H1 (cell line): Measurements from ENCODE around the gene SRRM3. TPM values are rescaled to one million over a fixed set of nuclear protein-coding genes. Genes with fewer than 3 reads are reported as not detected.

ENCODE experiments used
- CTCF ChIA-PET: fragments of 300-600 bp; sonication (Branson Sonifier 250); formaldehyde crosslinking; loops from one replicate; lab custom pipeline; 2021; ENCODE audit not compliant: partially characterized antibody; lab: Charles Lee
- POLR2A ChIA-PET: fragments of 300-600 bp; sonication (Branson Sonifier 250); formaldehyde crosslinking; loops from one replicate; lab custom pipeline; 2021; ENCODE audit warnings: inconsistent platforms; ENCODE audit not compliant: partially characterized antibody; lab: Charles Lee
- DNase-seq, 2 experiments: peaks; one replicate each; pipeline versions ENCODE4 v3.0.0 to v3.0.0-alpha.2; 2010 to 2022; ENCODE audit warnings: low spot score in 2 of 2, low read depth in 1 of 2, mixed read lengths in 1 of 2
- FAIRE-seq: peaks from 2 replicates; lab custom pipeline; 2011; peaks lifted over from hg19 to GRCh38; lab: Jason Lieb, UNC
- H2AFZ ChIP-seq: 2 replicates; pipeline ENCODE4 v1.8.1; 2012; ENCODE audit warnings: low read length, inconsistent platforms
- H2AK5ac ChIP-seq: 2 replicates; pipeline ENCODE4 v1.6.1; 2013; ENCODE audit warnings: low read depth, low read length
- H2BK120ac ChIP-seq: replicated peaks from 2 replicates; pipeline ENCODE3; 2013; ENCODE audit warnings: low read depth, low read length, inconsistent platforms
- H2BK12ac ChIP-seq: 2 replicates; pipeline ENCODE4 v1.6.1; 2013; ENCODE audit warnings: low read depth, low read length
- H2BK15ac ChIP-seq: 2 replicates; pipeline ENCODE4 v1.6.1; 2013; ENCODE audit warnings: low read length
- H2BK20ac ChIP-seq: 2 replicates; pipeline ENCODE4 v1.6.1; 2013; ENCODE audit warnings: low read length
- H2BK5ac ChIP-seq: 2 replicates; pipeline ENCODE4 v1.6.1; 2013; ENCODE audit warnings: low read depth, low read length
- H3K14ac ChIP-seq: 2 replicates; pipeline ENCODE4 v1.6.1; 2013; ENCODE audit warnings: inconsistent platforms; ENCODE audit not compliant: insufficient read length
- H3K18ac ChIP-seq: 2 replicates; pipeline ENCODE4 v1.6.1; 2013; ENCODE audit warnings: low read length; ENCODE audit errors: extremely low read depth
- H3K23ac ChIP-seq: 2 replicates; pipeline ENCODE4 v1.6.1; 2013; ENCODE audit warnings: inconsistent platforms; ENCODE audit not compliant: insufficient read length
- H3K23me2 ChIP-seq: 2 replicates; pipeline ENCODE4 v1.6.1; 2013; ENCODE audit warnings: low read depth, low read length
- H3K27ac ChIP-seq: 2 replicates; pipeline ENCODE4 v1.6.1; 2011; ENCODE audit warnings: low read depth, low read length, inconsistent platforms
- H3K27me3 ChIP-seq, 4 experiments: replicated peaks in 1 of 4; 1 replicate in 1 of 4; 2 replicates in 3 of 4; pipeline versions ENCODE4 v1.6.1 to v1.8.1; 2011 to 2013; ENCODE audit warnings: low read length in 3 of 4, mild to moderate bottlenecking in 3 of 4, inconsistent platforms in 2 of 4, mixed read lengths in 2 of 4, moderate library complexity in 1 of 4; ENCODE audit not compliant: control insufficient read depth in 3 of 4, insufficient read depth in 3 of 4; ENCODE audit errors: extremely low read depth in 1 of 4
- H3K36me3 ChIP-seq, 4 experiments: 2 replicates each; pipeline versions ENCODE4 v1.6.1 to v1.8.1; 2011 to 2013; ENCODE audit warnings: mild to moderate bottlenecking in 4 of 4, low read length in 3 of 4, moderate library complexity in 2 of 4, control low read depth in 1 of 4, inconsistent platforms in 1 of 4; ENCODE audit not compliant: insufficient read depth in 4 of 4, control insufficient read depth in 2 of 4
- H3K4ac ChIP-seq: replicated peaks from 2 replicates; pipeline ENCODE3; 2013; ENCODE audit warnings: low read length, low read depth, mixed read lengths, inconsistent platforms; ENCODE audit not compliant: insufficient read length
- H3K4me1 ChIP-seq, 4 experiments: replicated peaks in 1 of 4; 1 replicate in 1 of 4; 2 replicates in 3 of 4; pipeline versions ENCODE4 v1.6.1 to v1.8.1; 2011 to 2013; ENCODE audit warnings: low read length in 3 of 4, inconsistent platforms in 2 of 4, mixed read lengths in 1 of 4; ENCODE audit not compliant: insufficient read depth in 4 of 4, control insufficient read depth in 3 of 4
- H3K4me2 ChIP-seq, 2 experiments: 2 replicates each; pipeline versions ENCODE4 v1.6.1 to v1.8.1; 2011 to 2013; ENCODE audit warnings: low read depth in 2 of 2, low read length in 2 of 2, control low read depth in 1 of 2, inconsistent platforms in 1 of 2, mild to moderate bottlenecking in 1 of 2; ENCODE audit not compliant: insufficient read depth in 1 of 2
- H3K4me3 ChIP-seq, 4 experiments: fragments of 200-600, 300-600 bp in 1 of 4; sonication (generic), shearing (Covaris generic), sonication (Bioruptor Twin) in 1 of 4; 2 replicates each; pipeline versions ENCODE4 v1.5.1 to v1.8.1; 2011 to 2016; ENCODE audit warnings: low read length in 4 of 4, low read depth in 3 of 4, control low read depth in 2 of 4, inconsistent platforms in 2 of 4, mild to moderate bottlenecking in 2 of 4, mixed read lengths in 1 of 4, moderate library complexity in 1 of 4; ENCODE audit not compliant: insufficient read depth in 2 of 4; ENCODE audit errors: extremely low read depth in 1 of 4
- H3K56ac ChIP-seq: replicated peaks from 2 replicates; pipeline ENCODE3; 2013; ENCODE audit warnings: low read depth, mild to moderate bottlenecking, mixed read lengths, low read length, inconsistent platforms; ENCODE audit not compliant: insufficient read length
- H3K79me1 ChIP-seq: 2 replicates; pipeline ENCODE4 v1.6.1; 2013; ENCODE audit warnings: low read depth, low read length, control low read depth
- H3K79me2 ChIP-seq, 2 experiments: 2 replicates each; pipeline versions ENCODE4 v1.6.1 to v1.8.1; 2012 to 2013; ENCODE audit warnings: low read length in 2 of 2, mild to moderate bottlenecking in 2 of 2, inconsistent platforms in 1 of 2; ENCODE audit not compliant: insufficient read depth in 2 of 2, control insufficient read depth in 1 of 2
- H3K9ac ChIP-seq, 4 experiments: replicated peaks in 1 of 4; 1 replicate in 1 of 4; 2 replicates in 3 of 4; pipeline versions ENCODE4 v1.6.1 to v1.8.1; 2011 to 2013; ENCODE audit warnings: low read depth in 3 of 4, low read length in 3 of 4, control low read depth in 2 of 4, mild to moderate bottlenecking in 2 of 4, moderate library complexity in 2 of 4, inconsistent platforms in 1 of 4; ENCODE audit errors: extremely low read depth in 1 of 4
- H3K9me3 ChIP-seq, 2 experiments: 2 replicates each; pipeline versions ENCODE4 v1.6.1 to v1.8.1; 2012 to 2013; ENCODE audit warnings: mild to moderate bottlenecking in 2 of 2, moderate library complexity in 2 of 2, control low read depth in 1 of 2, inconsistent platforms in 1 of 2, low read depth in 1 of 2, low read length in 1 of 2, mixed read lengths in 1 of 2; ENCODE audit not compliant: insufficient read depth in 2 of 2
- H4K20me1 ChIP-seq, 2 experiments: replicated peaks in 1 of 2; 2 replicates each; pipeline versions ENCODE3 to v1.8.1; 2011 to 2013; ENCODE audit warnings: inconsistent platforms in 2 of 2, low read length in 2 of 2, mild to moderate bottlenecking in 1 of 2; ENCODE audit not compliant: insufficient read depth in 2 of 2, control insufficient read depth in 1 of 2
- H4K5ac ChIP-seq: 2 replicates; pipeline ENCODE4 v1.6.1; 2013; ENCODE audit warnings: low read length, low read depth, mixed read lengths, inconsistent platforms; ENCODE audit not compliant: insufficient read length
- H4K8ac ChIP-seq: 2 replicates; pipeline ENCODE4 v1.8.0; 2013; ENCODE audit warnings: mild to moderate bottlenecking, moderate library complexity, low read length, inconsistent platforms; ENCODE audit not compliant: insufficient read depth; ENCODE audit errors: extremely low read depth
- H4K91ac ChIP-seq: replicated peaks from 2 replicates; pipeline ENCODE3; 2013; ENCODE audit warnings: low read length, mixed read lengths, inconsistent platforms; ENCODE audit not compliant: insufficient read length
- BCL11A ChIP-seq, 2 experiments: IDR thresholded peaks; one replicate each; pipeline ENCODE4 v1.6.1; 2011; ENCODE audit warnings: low read depth in 2 of 2, low read length in 2 of 2, mild to moderate bottlenecking in 2 of 2
- CBX8 ChIP-seq: fragments of 300-800, 300-1000 bp; sonication (generic); IDR thresholded peaks from 2 replicates; pipeline ENCODE4 v1.7.1; 2016; ENCODE audit warnings: low read depth, low read length, borderline replicate concordance
- CHD1 ChIP-seq: IDR thresholded peaks from 2 replicates; pipeline ENCODE4 v1.6.1; 2012; ENCODE audit warnings: low read depth, low read length, improper control_type of control experiment
- CTBP2 ChIP-seq: IDR thresholded peaks from 2 replicates; pipeline ENCODE4 v1.7.0; 2011; ENCODE audit warnings: borderline replicate concordance, mild to moderate bottlenecking, moderate library complexity, mixed read lengths, low read length; ENCODE audit not compliant: insufficient read depth, insufficient read length
- KDM1A ChIP-seq: fragments of 200-600, 300-600 bp; sonication (generic); IDR thresholded peaks from 2 replicates; pipeline ENCODE4 v1.7.1; 2016; ENCODE audit warnings: mild to moderate bottlenecking, low read length, borderline replicate concordance
- POLR2A ChIP-seq, 2 experiments: IDR thresholded peaks; 1 replicate in 1 of 2; 2 replicates in 1 of 2; pipeline ENCODE4 v1.6.1; 2011; ENCODE audit warnings: low read depth in 2 of 2, low read length in 2 of 2, mild to moderate bottlenecking in 2 of 2; ENCODE audit errors: control extremely low read depth in 1 of 2
- RAD21 ChIP-seq, 2 experiments: IDR thresholded peaks in 1 of 2; conservative IDR thresholded peaks in 1 of 2; 2 replicates each; pipeline ENCODE4 v1.6.1; 2011; ENCODE audit warnings: low read depth in 2 of 2, low read length in 2 of 2, improper control_type of control experiment in 1 of 2, inconsistent platforms in 1 of 2, mild to moderate bottlenecking in 1 of 2, moderate library complexity in 1 of 2
- SIN3A ChIP-seq, 2 experiments: IDR thresholded peaks in 1 of 2; conservative IDR thresholded peaks in 1 of 2; 2 replicates each; pipeline ENCODE4 v1.6.1; 2011 to 2012; ENCODE audit warnings: low read length in 2 of 2, improper control_type of control experiment in 1 of 2, low read depth in 1 of 2, mild to moderate bottlenecking in 1 of 2
- SP2 ChIP-seq: IDR thresholded peaks from 2 replicates; pipeline ENCODE4 v1.6.1; 2012; ENCODE audit warnings: mild to moderate bottlenecking, low read length, inconsistent platforms
- SUZ12 ChIP-seq: fragments of 200-600 bp; sonication (generic); IDR thresholded peaks from 2 replicates; pipeline ENCODE4 v1.6.1; 2012; ENCODE audit warnings: mild to moderate bottlenecking, inconsistent platforms, low read length, moderate library complexity, mixed read lengths
- TAF7 ChIP-seq: optimal IDR thresholded peaks from 2 replicates; pipeline ENCODE3; 2011; ENCODE audit warnings: low read depth, mild to moderate bottlenecking, inconsistent platforms, low read length, moderate library complexity, borderline replicate concordance
- TEAD4 ChIP-seq: IDR thresholded peaks from 2 replicates; pipeline ENCODE4 v1.6.1; 2012; ENCODE audit warnings: low read depth, low read length, inconsistent platforms, mixed read lengths
- WGBS, 2 experiments: shearing (Covaris generic) in 1 of 2; methylation state at CpG; one replicate each; pipeline versions ENCODE4 v1.1.6 to v1.1.7; 2013 to 2015; ENCODE audit warnings: low lambda C conversion rate in 2 of 2, mixed read lengths in 2 of 2, inconsistent platforms in 1 of 2, low coverage in 1 of 2, missing lambda C conversion rate in 1 of 2; ENCODE audit not compliant: insufficient replicate concordance in 2 of 2, insufficient coverage in 1 of 2, insufficient read length in 1 of 2; ENCODE audit errors: extremely low coverage in 1 of 2, missing lambda C conversion rate in 1 of 2; 5-methylcytosine and 5-hydroxymethylcytosine counted together
- polyA plus RNA-seq, 7 experiments: library from polyadenylated mRNA; depleted of rRNA in 3 of 7; stranded (reverse) in 5 of 7; unstranded in 2 of 7; fragments of >200 nt in 5 of 7; fragments of 200-250 nt in 2 of 7; gene quantifications; 1 replicate in 5 of 7; 2 replicates in 1 of 7; 4 replicates in 1 of 7; pipeline versions ENCODE4 v1.2.1 to v1.2.3, GENCODE V29; 2011 to 2013; ENCODE audit warnings: missing spikeins in 2 of 7, mixed read lengths in 2 of 7
- total RNA-seq: library from RNA; stranded (reverse); fragmentation: NEBNext Ultra II Directional; extraction: Animal tissue kit (Norgen Biotek cat#: 25700); gene quantifications from 2 replicates; pipeline ENCODE4 v1.2.1, GENCODE V29; 2021
- TF ChIP-seq, protein P1 (sequence below): IDR thresholded peaks from 2 replicates; pipeline ENCODE4 v1.6.1; 2012; ENCODE audit warnings: inconsistent platforms

The SRRM3 gene
- total and polyA plus RNA-seq, 2 of the 8 experiments (the other 6 are each of a cell fraction or from before 2014, with no cell fraction given) = 10.4 to 17.4 TPM

DNA sequence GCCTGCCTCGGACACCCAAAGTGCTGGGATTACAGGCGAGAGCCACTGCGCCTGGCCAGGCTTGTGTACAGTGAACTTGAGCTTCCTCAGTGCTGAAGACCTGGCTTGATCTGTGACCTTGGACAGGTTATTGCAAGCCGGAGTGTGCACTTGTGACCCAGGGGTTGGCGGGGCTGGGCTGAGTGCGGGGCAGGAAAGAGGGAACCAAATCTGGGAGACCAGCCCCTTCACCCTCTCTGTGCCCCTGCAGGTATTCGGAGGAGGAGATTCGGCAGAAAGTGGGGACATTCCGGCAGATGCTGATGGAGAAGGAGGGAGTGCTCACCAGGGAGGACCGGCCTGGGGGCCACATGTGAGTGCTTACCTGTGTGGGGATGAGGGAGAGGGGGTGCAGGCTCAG, 46.2 kb downstream of the SRRM3 start:
- H3K4me2 ChIP-seq = no peak overlapping the region
- H3K9me3 ChIP-seq = 0 out of 4 replicates have a peak, but pooled peaks cover 0 to 2% of the 10 kb centered on the region in 2 experiments
- no peaks in the 10 kb centered on the region for H3K79me2 ChIP-seq
- FAIRE-seq (no peak), DNase-seq (no peak)
- H3K79me1 ChIP-seq = no peaks in the 10 kb centered on the region
- H3K14ac ChIP-seq = no peak overlapping the region
- WGBS, 2 experiments = 91% methylated on average over 9 of the region's 10 CpGs; no CpG with 5 or more reads in 1 of the 2 experiments
- no peak overlapping the region for H4K91ac ChIP-seq
- H4K20me1 ChIP-seq = no peaks in the 10 kb centered on the region
- no peak overlapping the region for H2BK120ac ChIP-seq
- no peak overlapping the region for H3K18ac ChIP-seq
- no peaks in the 10 kb centered on the region for H3K36me3 ChIP-seq
- no peak overlapping the region for H3K9ac ChIP-seq
- H4K5ac ChIP-seq = no peak overlapping the region
- no peak overlapping the region for H2BK12ac ChIP-seq
- H2BK15ac ChIP-seq = 0 out of 2 replicates have a peak overlapping the region, but pooled peaks have one; percentile 72
- H2AK5ac ChIP-seq = no peak overlapping the region
- H2BK20ac ChIP-seq = no peak overlapping the region
- no peak overlapping the region for H2BK5ac ChIP-seq
- H2AFZ ChIP-seq = no peak overlapping the region
- no peak overlapping the region for H3K23ac ChIP-seq
- H3K4ac ChIP-seq = no peak overlapping the region
- H4K8ac ChIP-seq = 0 out of 2 replicates have a peak overlapping the region, but pooled peaks have one; percentile 36
- ChIA-PET CTCF (interaction anchor here (1.1 to 1.8 kb wide), 4 partner anchors 10 to 55 kb away, joined by 3 to 5 read pairs (median 4); no protein-coding TSS in a partner anchor), POLR2A (interaction anchor here (1.0 kb wide), 1 partner anchor 71 kb away, joined by 3 read pairs; no protein-coding TSS in a partner anchor)
- no peak overlapping the region for H3K27ac ChIP-seq
- no peaks in the 10 kb centered on the region for H3K23me2 ChIP-seq
- H3K56ac ChIP-seq = no peak overlapping the region
- H3K4me1 ChIP-seq = peaks cover 1 to 6% (median 4%) of the 10 kb centered on the region in 4 experiments; a peak in 4 of 7 replicates
- no peaks in the 10 kb centered on the region for H3K27me3 ChIP-seq
- H3K4me3 ChIP-seq = no peak overlapping the region
- no peak for TF ChIP-seq SIN3A (conservative IDR thresholded peaks at IDR 0.05 in 1 of 2, IDR thresholded peaks at IDR 0.05 in 1 of 2; ENCODE audit: low read depth in 1 of 2, low read length in 2 of 2)
- no peak for TF ChIP-seq TAF7
- no peak for TF ChIP-seq SP2
- TF ChIP-seq CTBP2 = no peak
- no peak for TF ChIP-seq BCL11A (IDR thresholded peaks at IDR 0.05; ENCODE audit: low read depth in 2 of 2, low read length in 2 of 2)
- no peak for TF ChIP-seq CHD1
- no peak for TF ChIP-seq CBX8
- TF ChIP-seq KDM1A = no peak
- TF ChIP-seq RAD21 (IDR thresholded peaks at IDR 0.05 in 1 of 2, conservative IDR thresholded peaks at IDR 0.05 in 1 of 2; ENCODE audit: low read depth in 2 of 2, low read length in 2 of 2) = no peak
- TF ChIP-seq, protein P1, sequence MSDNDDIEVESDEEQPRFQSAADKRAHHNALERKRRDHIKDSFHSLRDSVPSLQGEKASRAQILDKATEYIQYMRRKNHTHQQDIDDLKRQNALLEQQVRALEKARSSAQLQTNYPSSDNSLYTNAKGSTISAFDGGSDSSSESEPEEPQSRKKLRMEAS = no peak
- no peak for TF ChIP-seq SUZ12
- no peak for TF ChIP-seq POLR2A (IDR thresholded peaks at IDR 0.05; ENCODE audit: control extremely low read depth in 1 of 2, low read depth in 2 of 2, low read length in 2 of 2)
- TF ChIP-seq TEAD4 = no peak
